A549 (cell line): ENCODE data around the gene RHBDD2.

Source experiments
- HES2 ChIP-seq: fragments of >200 bp; sonication (Bioruptor Twin); formaldehyde crosslinking; IDR thresholded peaks from 2 replicates; pipeline ENCODE4 v1.6.1; 2016
- POLR2A ChIP-seq: IDR thresholded peaks from 2 replicates; pipeline ENCODE4 v1.6.1; 2012; ENCODE audit warnings: mild to moderate bottlenecking, low read length
- TFCP2L1 ChIP-seq: fragments of 250-450 bp; sonication (Bioruptor Pico); IDR thresholded peaks from 2 replicates; pipeline ENCODE4 v1.5.0; 2021; ENCODE audit warnings: mild to moderate bottlenecking

GRCh38 chr7:75884476-75884875 lies 5.6 kb downstream of the RHBDD2 start:
- TF ChIP-seq TFCP2L1 (CRISPR knock-in tag) (no peak), HES2 (no peak), POLR2A (no peak)
